Left ventricle myocardium inferior (tissue), 1 donor: ENCODE measurements around the gene ADM2. TPM values are rescaled to one million over a fixed set of nuclear protein-coding genes. Genes with fewer than 3 reads are reported as not detected.

Experiments
- DNase-seq: peaks from one replicate; pipeline ENCODE4 v3.0.0-alpha.2; 2020
- H3K27ac ChIP-seq: fragments of 200-600 bp; replicated peaks from 2 replicates; pipeline ENCODE4 v1.8.0; 2021
- H3K27me3 ChIP-seq: fragments of 200-600 bp; 2 replicates; pipeline ENCODE4 v1.8.0; 2021; ENCODE audit warnings: low read depth
- H3K36me3 ChIP-seq: fragments of 200-600 bp; 2 replicates; pipeline ENCODE4 v1.8.0; 2021
- H3K4me1 ChIP-seq: fragments of 200-600 bp; 2 replicates; pipeline ENCODE4 v1.8.0; 2021
- H3K4me3 ChIP-seq: fragments of 200-600 bp; 2 replicates; pipeline ENCODE4 v1.8.0; 2021; ENCODE audit warnings: mild to moderate bottlenecking, moderate library complexity
- H3K9me3 ChIP-seq: fragments of 200-600 bp; replicated peaks from 2 replicates; pipeline ENCODE4 v1.8.0; 2021
- CTCF ChIP-seq: fragments of 200-600 bp; IDR thresholded peaks from 2 replicates; pipeline ENCODE4 v1.8.0; 2021; ENCODE audit warnings: antibody characterized with exemption, mild to moderate bottlenecking, borderline replicate concordance
- intact Hi-C: fragments of 100-400 bp; cut with micrococcal nuclease; formaldehyde crosslinking; loops from one replicate; pipeline ENCODE4 v1.11.0; 2022
- total RNA-seq: library from RNA; stranded (reverse); fragmentation: NEBNext Ultra II Directional; extraction: Animal tissue kit (Norgen Biotek cat#: 25700); gene quantifications from one replicate; pipeline ENCODE4 v1.2.1, GENCODE V29; 2021
- donor health status: DM: no; HTN: yes; CAD: no; lungs with severe emphysema.

Gene ADM2
- total RNA-seq, 1 donor from 2014 or later, result not detected

DNA sequence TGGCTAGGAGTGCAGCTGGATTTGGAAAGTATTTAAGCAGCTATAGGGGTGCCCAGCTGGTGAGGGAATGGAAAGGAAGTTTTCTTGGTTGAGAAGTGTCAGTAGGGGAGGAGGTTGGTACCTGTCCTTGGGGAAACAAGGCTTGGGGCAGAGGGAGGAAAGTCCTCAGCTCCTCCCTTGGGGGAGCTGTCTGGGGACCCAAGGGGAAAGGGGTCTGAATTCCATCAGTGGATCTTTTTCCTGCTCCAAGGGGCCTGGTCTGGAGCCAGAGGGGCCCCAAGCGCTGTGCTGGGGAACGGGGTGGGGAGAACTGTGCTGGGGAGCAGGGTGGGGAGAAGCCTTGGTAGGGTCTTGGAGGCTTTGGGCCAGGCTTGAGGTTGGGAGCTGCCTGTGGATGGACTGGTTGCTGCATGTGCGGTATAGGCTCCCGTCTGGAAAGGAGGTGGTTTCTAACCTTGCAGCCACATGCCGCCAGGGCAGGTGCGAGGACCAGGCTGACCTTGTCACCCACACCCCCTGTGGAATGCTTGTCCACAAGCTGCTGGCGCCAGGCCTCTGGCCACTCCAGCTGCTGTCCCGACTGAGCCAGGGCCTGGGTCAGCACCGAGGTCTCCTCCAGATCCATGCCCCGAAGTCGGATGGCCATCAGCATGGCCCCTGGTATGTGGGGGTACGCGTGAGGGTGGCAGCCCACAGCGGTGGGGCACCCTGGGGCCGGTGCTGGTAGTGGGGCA lies 47.5 kb downstream of the ADM2 start:
- no peaks in the 10 kb centered on the region for H3K9me3 ChIP-seq
- intact Hi-C loops, result no loop called here
- H3K4me3 ChIP-seq, result peak overlapping the region; percentile 74
- H3K4me1 ChIP-seq, result peaks cover 88% of the 10 kb centered on the region
- peak overlapping the region; percentile 94 for H3K27ac ChIP-seq
- H3K36me3 ChIP-seq, result peaks cover 3% of the 10 kb centered on the region
- no peak for DNase-seq
- no peak for TF ChIP-seq CTCF
- H3K27me3 ChIP-seq, result peaks cover 49% of the 10 kb centered on the region

DNA sequence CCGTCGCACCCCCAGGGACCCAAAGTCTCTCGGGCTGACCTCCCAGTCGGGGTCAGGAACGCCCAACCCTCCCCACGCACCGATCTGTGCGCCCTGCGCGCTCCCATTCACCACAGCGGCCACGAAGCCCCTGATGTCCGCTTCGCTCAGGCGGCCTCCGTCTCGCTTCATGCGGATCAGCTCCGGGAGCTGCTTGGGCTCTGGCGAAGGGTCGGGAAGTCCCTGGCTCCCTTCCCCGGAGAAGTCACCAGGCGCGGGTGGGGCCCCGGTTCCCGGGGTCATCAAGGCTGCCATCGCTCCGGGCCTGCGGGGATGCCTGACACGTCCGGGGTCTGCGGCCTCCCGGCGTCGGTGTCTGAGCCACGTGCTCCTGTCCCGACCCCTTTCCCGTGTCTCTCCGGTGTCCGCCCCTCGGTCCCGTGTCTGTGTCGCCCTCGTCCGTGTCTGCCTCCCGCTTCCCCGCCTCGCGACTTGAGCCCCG lies 48.1 kb downstream of the ADM2 start:
- Histone ChIP-seq H3K36me3 (no peaks in the 10 kb centered on the region), H3K27me3 (peaks cover 55% of the 10 kb centered on the region), H3K4me1 (peaks cover 82% of the 10 kb centered on the region), H3K27ac (peak overlapping the region; percentile 94), H3K4me3 (peak overlapping the region; percentile 74), H3K9me3 (no peaks in the 10 kb centered on the region)
- no peak for DNase-seq
- TF ChIP-seq CTCF, result no peak
- intact Hi-C loops, result no loop called here

DNA sequence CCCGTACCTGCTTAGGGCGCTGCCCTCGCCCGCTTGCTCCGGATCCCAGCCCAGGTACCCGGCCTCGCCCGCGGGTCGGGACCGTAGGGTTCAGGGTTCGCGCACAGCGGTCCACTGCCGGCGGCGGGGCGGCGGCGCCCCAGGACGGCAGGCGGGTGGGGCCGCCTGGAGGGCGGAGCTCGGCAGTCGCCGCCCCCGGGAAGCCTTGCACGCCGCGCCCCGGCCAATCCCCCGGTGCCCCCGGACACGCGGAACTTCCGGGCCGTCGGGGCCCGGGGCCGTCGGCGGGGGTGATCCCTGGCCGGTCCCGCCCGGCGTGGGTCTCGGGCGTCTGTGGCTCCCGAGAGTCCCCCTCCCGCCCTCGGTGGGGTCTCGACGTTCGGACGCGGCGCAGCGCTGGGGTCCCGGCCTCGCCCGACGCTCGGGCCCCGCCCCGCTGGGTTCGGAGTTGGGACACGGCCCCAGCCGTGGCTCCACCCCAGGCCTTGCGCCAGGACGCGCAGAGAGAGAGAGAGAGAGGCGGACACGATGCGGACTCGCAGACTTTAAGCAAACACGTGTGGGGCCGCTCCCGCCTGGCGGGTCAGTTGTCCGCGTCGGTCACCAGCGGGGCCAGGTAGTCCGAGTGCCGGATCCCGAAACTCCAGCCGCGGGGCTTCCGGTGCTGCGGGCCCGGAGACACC lies 48.7 kb downstream of the ADM2 start, which contains the start of gene TYMP:
Gene TYMP, minus strand, starts transcription at position 116 of the 683 bp plus-strand sequence. CDS start 303 bp downstream, outside the sequence.
- Histone ChIP-seq H3K4me3 (peak within 1 kb of the TSS; percentile 74), H3K36me3 (no peaks in the 10 kb centered on the region), H3K9me3 (no peaks in the 10 kb centered on the region), H3K27me3 (peaks cover 61% of the 10 kb centered on the region), H3K27ac (peak within 1 kb of the TSS; percentile 94), H3K4me1 (peaks cover 76% of the 10 kb centered on the region)
- peak; percentile 87 for DNase-seq
- intact Hi-C loops, result no loop called here
- TF ChIP-seq CTCF, result no peak

- Histone ChIP-seq H3K27me3 (peaks cover 65% of the 10 kb centered on the region), H3K9me3 (no peaks in the 10 kb centered on the region), H3K4me3 (peak overlapping the region; percentile 74), H3K36me3 (no peaks in the 10 kb centered on the region), H3K4me1 (peaks cover 73% of the 10 kb centered on the region), H3K27ac (peak overlapping the region; percentile 94)
- intact Hi-C loops, result no loop called here
- no peak for TF ChIP-seq CTCF
- peak; percentile 52 for DNase-seq
Measured at GRCh38 chr22:50530580-50530876, 49.2 kb downstream of the ADM2 start.

DNA sequence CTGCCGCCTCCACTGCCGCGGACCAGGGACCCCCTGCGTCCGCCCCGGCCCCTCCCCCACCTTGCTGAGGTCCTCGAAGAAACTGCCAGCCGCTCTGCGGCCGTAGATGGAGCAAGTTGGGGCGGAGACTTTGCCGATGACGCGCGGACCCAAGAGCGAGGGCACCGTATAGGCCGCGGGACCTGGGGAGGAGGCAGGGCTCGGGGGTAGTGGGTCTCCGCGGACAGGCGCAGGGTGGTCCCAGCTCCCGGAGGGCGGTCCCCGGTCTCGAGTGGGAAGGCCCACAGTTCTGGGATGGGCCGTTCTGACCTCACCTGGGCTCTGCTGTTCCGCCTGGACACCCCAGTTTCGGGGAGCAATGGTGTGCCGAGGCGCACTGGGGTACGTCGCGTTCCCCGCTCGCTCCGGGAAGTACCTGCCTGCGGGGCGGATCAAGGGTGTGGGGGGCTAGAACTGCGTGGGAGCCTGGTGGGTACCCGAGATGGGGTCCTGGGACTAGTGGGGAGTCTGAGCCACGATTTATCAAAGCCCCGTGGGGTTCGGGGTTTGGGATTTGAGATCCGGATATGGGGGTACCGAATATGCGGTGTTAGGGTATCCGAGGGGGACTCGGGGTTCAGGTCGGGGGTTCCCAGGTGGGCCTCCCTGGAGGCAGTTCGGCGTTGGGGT lies 49.7 kb downstream of the ADM2 start:
- DNase-seq, result peak; percentile 87

More for the DNA sequence above, 49.7 kb downstream of the ADM2 start:
- Histone ChIP-seq H3K4me3 (peak overlapping the region; percentile 74), H3K27ac (peak overlapping the region; percentile 94), H3K9me3 (no peaks in the 10 kb centered on the region), H3K4me1 (peaks cover 69% of the 10 kb centered on the region), H3K27me3 (peaks cover 66% of the 10 kb centered on the region), H3K36me3 (no peaks in the 10 kb centered on the region)
- intact Hi-C loops, result no loop called here
- TF ChIP-seq CTCF, result no peak
